Karpas-422 (cell line): ENCODE data around the gene PGP. TPM values are rescaled to one million over a fixed set of nuclear protein-coding genes. Genes with fewer than 3 reads are reported as not detected.
A peak's percentile ranks its signal among the peaks of the same experiment; 100 is the strongest.

Source experiments
- DNase-seq: peaks from one replicate; pipeline ENCODE4 v3.0.0-alpha.2; 2015
- H2AFZ ChIP-seq: fragments of 200-600 bp; sonication (generic); 2 replicates; pipeline ENCODE4 v1.6.1; 2014; ENCODE audit warnings: antibody characterized with exemption, low read length, mixed read lengths
- H3K27ac ChIP-seq: fragments of 200-600 bp; sonication (generic); 2 replicates; pipeline ENCODE4 v1.5.1; 2014; ENCODE audit warnings: mild to moderate bottlenecking, low read length, moderate library complexity
- H3K27me3 ChIP-seq: fragments of 200-600 bp; sonication (generic); 2 replicates; pipeline ENCODE4 v1.6.1; 2014; ENCODE audit warnings: low read length, mixed read lengths
- H3K36me3 ChIP-seq: fragments of 200-600 bp; sonication (generic); 2 replicates; pipeline ENCODE4 v1.6.1; 2014; ENCODE audit warnings: low read length, mixed read lengths; ENCODE audit not compliant: insufficient read depth
- H3K4me1 ChIP-seq: fragments of 200-600 bp; sonication (generic); 2 replicates; pipeline ENCODE4 v1.6.1; 2014; ENCODE audit warnings: mild to moderate bottlenecking, low read length, mixed read lengths
- H3K4me2 ChIP-seq: fragments of 200-600 bp; sonication (generic); 2 replicates; pipeline ENCODE4 v1.6.1; 2014; ENCODE audit warnings: low read length, low read depth, mild to moderate bottlenecking; ENCODE audit not compliant: poor library complexity, severe bottlenecking
- H3K4me3 ChIP-seq: fragments of 200-600 bp; sonication (generic); 2 replicates; pipeline ENCODE4 v1.5.1; 2014; ENCODE audit warnings: mild to moderate bottlenecking, antibody characterized with exemption, low read length, mixed read lengths
- H3K79me2 ChIP-seq: fragments of 200-600 bp; sonication (generic); 2 replicates; pipeline ENCODE4 v1.6.1; 2014; ENCODE audit warnings: mild to moderate bottlenecking, low read length, mixed read lengths
- H3K9ac ChIP-seq: fragments of 200-600 bp; sonication (generic); 2 replicates; pipeline ENCODE4 v1.6.0; 2014; ENCODE audit warnings: low read length
- H3K9me2 ChIP-seq: fragments of 200-600 bp; sonication (generic), shearing (Covaris generic); replicated peaks from 2 replicates; pipeline ENCODE4 v1.6.0; 2014; ENCODE audit warnings: mild to moderate bottlenecking, low read length, moderate library complexity; ENCODE audit not compliant: insufficient read depth
- H3K9me3 ChIP-seq: fragments of 300-700, 200-600 bp; sonication (generic); 2 replicates; pipeline ENCODE4 v1.6.1; 2014; ENCODE audit warnings: low read length, mixed read lengths
- H4K20me1 ChIP-seq: fragments of 200-600 bp; sonication (generic); 2 replicates; pipeline ENCODE4 v1.6.1; 2014; ENCODE audit warnings: mild to moderate bottlenecking, antibody characterized with exemption, low read length, low read depth; ENCODE audit not compliant: insufficient read depth
- total RNA-seq: library from RNA; depleted of rRNA; stranded (reverse); fragments of >200 nt; shearing (Covaris generic); gene quantifications from 2 replicates; pipeline ENCODE4 v1.2.3, GENCODE V29; 2014; ENCODE audit warnings: low replicate concordance

Gene PGP
- total RNA-seq, 1 experiment from 2014 or later: 26.5 TPM

GRCh38 chr16:2184962-2185361 lies 29.7 kb downstream of the PGP start:
- H3K9me3 ChIP-seq: no peaks in the 10 kb centered on the region
- no peak overlapping the region for H2AFZ ChIP-seq
- no peak overlapping the region for H3K27ac ChIP-seq
- H4K20me1 ChIP-seq: no peaks in the 10 kb centered on the region
- no peak overlapping the region for H3K9ac ChIP-seq
- H3K36me3 ChIP-seq: no peaks in the 10 kb centered on the region
- no peaks in the 10 kb centered on the region for H3K79me2 ChIP-seq
- no peak for DNase-seq
- H3K4me2 ChIP-seq: no peak overlapping the region
- H3K4me1 ChIP-seq: peaks cover 3% of the 10 kb centered on the region; the same call in 1 of the 2 replicates
- H3K4me3 ChIP-seq: no peak overlapping the region
- H3K9me2 ChIP-seq: no peaks in the 10 kb centered on the region
- no peaks in the 10 kb centered on the region for H3K27me3 ChIP-seq

GRCh38 chr16:2184346-2184745 lies 30.3 kb downstream of the PGP start:
- H3K79me2 ChIP-seq: no peaks in the 10 kb centered on the region
- H3K4me2 ChIP-seq: no peak overlapping the region
- DNase-seq: no peak
- no peaks in the 10 kb centered on the region for H3K9me2 ChIP-seq
- H3K36me3 ChIP-seq: no peaks in the 10 kb centered on the region
- H3K4me3 ChIP-seq: no peak overlapping the region
- no peak overlapping the region for H3K9ac ChIP-seq
- no peaks in the 10 kb centered on the region for H3K27me3 ChIP-seq
- no peaks in the 10 kb centered on the region for H4K20me1 ChIP-seq
- no peaks in the 10 kb centered on the region for H3K9me3 ChIP-seq
- H3K4me1 ChIP-seq: 0 out of 2 replicates have a peak, but pooled peaks cover 3% of the 10 kb centered on the region
- no peak overlapping the region for H2AFZ ChIP-seq
- no peak overlapping the region for H3K27ac ChIP-seq

GRCh38 chr16:2183671-2184070 lies 31.0 kb downstream of the PGP start:
- no peaks in the 10 kb centered on the region for H3K79me2 ChIP-seq
- H2AFZ ChIP-seq: no peak overlapping the region
- H4K20me1 ChIP-seq: no peaks in the 10 kb centered on the region
- no peak overlapping the region for H3K4me2 ChIP-seq
- no peak overlapping the region for H3K9ac ChIP-seq
- H3K9me2 ChIP-seq: no peaks in the 10 kb centered on the region
- no peaks in the 10 kb centered on the region for H3K27me3 ChIP-seq
- H3K36me3 ChIP-seq: no peaks in the 10 kb centered on the region
- no peak overlapping the region for H3K27ac ChIP-seq
- H3K4me1 ChIP-seq: 0 out of 2 replicates have a peak, but pooled peaks cover 3% of the 10 kb centered on the region
- DNase-seq: no peak
- no peaks in the 10 kb centered on the region for H3K9me3 ChIP-seq
- no peak overlapping the region for H3K4me3 ChIP-seq

GRCh38 chr16:2181952-2182351 lies 32.7 kb downstream of the PGP start:
- Histone ChIP-seq H3K36me3 (peaks cover 4% of the 10 kb centered on the region; the same call in 1 of the 2 replicates), H3K27me3 (no peaks in the 10 kb centered on the region), H3K79me2 (no peaks in the 10 kb centered on the region), H3K4me2 (no peak overlapping the region), H2AFZ (no peak overlapping the region), H4K20me1 (no peaks in the 10 kb centered on the region), H3K9ac (no peak overlapping the region), H3K9me2 (no peaks in the 10 kb centered on the region), H3K9me3 (no peaks in the 10 kb centered on the region), H3K27ac (no peak overlapping the region), H3K4me1 (0 out of 2 replicates have a peak, but pooled peaks cover 3% of the 10 kb centered on the region), H3K4me3 (no peak overlapping the region)
- no peak for DNase-seq

GRCh38 chr16:2180962-2181923 lies 33.4 kb downstream of the PGP start:
- no peak overlapping the region for H2AFZ ChIP-seq
- H3K4me1 ChIP-seq: 0 out of 2 replicates have a peak, but pooled peaks cover 3% of the 10 kb centered on the region
- H3K79me2 ChIP-seq: no peaks in the 10 kb centered on the region
- no peak overlapping the region for H3K27ac ChIP-seq
- H3K4me3 ChIP-seq: no peak overlapping the region
- peak; percentile 56 for DNase-seq
- no peak overlapping the region for H3K4me2 ChIP-seq
- H3K27me3 ChIP-seq: no peaks in the 10 kb centered on the region
- no peak overlapping the region for H3K9ac ChIP-seq
- no peaks in the 10 kb centered on the region for H4K20me1 ChIP-seq
- no peaks in the 10 kb centered on the region for H3K9me2 ChIP-seq
- H3K9me3 ChIP-seq: no peaks in the 10 kb centered on the region
- peaks cover 6% of the 10 kb centered on the region for H3K36me3 ChIP-seq

- Histone ChIP-seq H3K27ac (no peak overlapping the region), H3K36me3 (peaks cover 11% of the 10 kb centered on the region), H4K20me1 (no peaks in the 10 kb centered on the region), H3K4me3 (no peak overlapping the region), H3K27me3 (no peaks in the 10 kb centered on the region), H3K9ac (no peak overlapping the region), H3K9me2 (no peaks in the 10 kb centered on the region), H2AFZ (no peak overlapping the region), H3K9me3 (no peaks in the 10 kb centered on the region), H3K79me2 (no peaks in the 10 kb centered on the region), H3K4me2 (no peak overlapping the region), H3K4me1 (0 out of 2 replicates have a peak, but pooled peaks cover 3% of the 10 kb centered on the region)
- DNase-seq: no peak
Observed at GRCh38 chr16:2180461-2180860, 34.2 kb downstream of the PGP start.

GRCh38 chr16:2179576-2179975 lies 35.1 kb downstream of the PGP start:
- H3K9ac ChIP-seq: no peak overlapping the region
- no peak for DNase-seq
- H3K36me3 ChIP-seq: peaks cover 16% of the 10 kb centered on the region
- no peak overlapping the region for H3K27ac ChIP-seq
- no peaks in the 10 kb centered on the region for H4K20me1 ChIP-seq
- H3K27me3 ChIP-seq: no peaks in the 10 kb centered on the region
- no peaks in the 10 kb centered on the region for H3K9me2 ChIP-seq
- H3K4me2 ChIP-seq: no peak overlapping the region
- no peaks in the 10 kb centered on the region for H3K79me2 ChIP-seq
- H3K4me3 ChIP-seq: no peak overlapping the region
- H3K9me3 ChIP-seq: no peaks in the 10 kb centered on the region
- H3K4me1 ChIP-seq: 0 out of 2 replicates have a peak, but pooled peaks cover 3% of the 10 kb centered on the region
- no peak overlapping the region for H2AFZ ChIP-seq

- Histone ChIP-seq H4K20me1 (no peaks in the 10 kb centered on the region), H3K27me3 (no peaks in the 10 kb centered on the region), H3K4me1 (0 out of 2 replicates have a peak, but pooled peaks cover 3% of the 10 kb centered on the region), H3K4me2 (no peak overlapping the region), H3K9me3 (no peaks in the 10 kb centered on the region), H3K9me2 (no peaks in the 10 kb centered on the region), H3K4me3 (no peak overlapping the region), H3K9ac (no peak overlapping the region), H2AFZ (no peak overlapping the region), H3K79me2 (no peaks in the 10 kb centered on the region), H3K27ac (no peak overlapping the region), H3K36me3 (peaks cover 16% of the 10 kb centered on the region)
- DNase-seq: no peak
Observed at GRCh38 chr16:2179107-2179501, 35.5 kb downstream of the PGP start.
